AG04450 (cell line): ENCODE data around the gene TXNDC16. TPM values are rescaled to one million over a fixed set of nuclear protein-coding genes. Genes with fewer than 3 reads are reported as not detected.
A peak's percentile ranks its signal among the peaks of the same experiment; 100 is the strongest.

Experiments
- CTCF ChIA-PET: fragments of 300-600, 350-600 bp; formaldehyde crosslinking; extraction: SDS; loops from one replicate; lab custom pipeline; 2022; ENCODE audit warnings: antibody characterized with exemption, inconsistent platforms; lab: Charles Lee
- POLR2A ChIA-PET: fragments of 350-600 bp; formaldehyde crosslinking; extraction: SDS; loops from one replicate; lab custom pipeline; 2021; ENCODE audit warnings: antibody characterized with exemption, inconsistent platforms; lab: Yijun Ruan, JAX
- DNase-seq: peaks from one replicate; pipeline ENCODE4 v3.0.0-alpha.2; 2011; ENCODE audit warnings: low read depth, low spot score
- H3K27ac ChIP-seq: one replicate; pipeline ENCODE4 v1.5.1; 2012; ENCODE audit warnings: low read depth, low read length, control low read depth
- H3K27me3 ChIP-seq: one replicate; pipeline ENCODE4 v1.6.0; 2012; ENCODE audit warnings: low read length; ENCODE audit not compliant: control insufficient read depth, insufficient read depth
- H3K4me3 ChIP-seq: 2 replicates; pipeline ENCODE4 v1.5.1; 2011; ENCODE audit warnings: mild to moderate bottlenecking, low read depth, low read length, control low read depth
- H3K9me3 ChIP-seq: 2 replicates; pipeline ENCODE4 v1.5.1; 2012; ENCODE audit warnings: low read length; ENCODE audit not compliant: control insufficient read depth, insufficient read depth
- CTCF ChIP-seq: IDR thresholded peaks from 2 replicates; pipeline ENCODE4 v1.5.1; 2011; ENCODE audit warnings: low read depth, low read length, control low read depth, inconsistent platforms
- polyA plus RNA-seq: library from polyadenylated mRNA; depleted of rRNA; stranded (reverse); fragments of >200 nt; gene quantifications from 2 replicates; pipeline ENCODE4 v1.2.3, GENCODE V29; 2011

Gene TXNDC16
- polyA plus RNA-seq, 1 experiment: 3.8 TPM

- Histone ChIP-seq H3K4me3 (no peak overlapping the region), H3K27ac (no peak overlapping the region), H3K9me3 (no peaks in the 10 kb centered on the region), H3K27me3 (no peaks in the 10 kb centered on the region)
- CTCF ChIA-PET: no interaction called here
- DNase-seq: no peak
- POLR2A ChIA-PET: no interaction called here
- no peak for TF ChIP-seq CTCF
Measured at GRCh38 chr14:52429451-52429850, 122.9 kb downstream of the TXNDC16 start.

GRCh38 chr14:52427460-52427859 lies 124.8 kb downstream of the TXNDC16 start:
- no peak for TF ChIP-seq CTCF
- POLR2A ChIA-PET: no interaction called here
- Histone ChIP-seq H3K4me3 (no peak overlapping the region), H3K27me3 (no peaks in the 10 kb centered on the region), H3K27ac (no peak overlapping the region), H3K9me3 (no peaks in the 10 kb centered on the region)
- CTCF ChIA-PET: interaction anchor here (0.6 kb wide), 3 partner anchors 10 to 431 kb away, joined by 4 to 5 read pairs (median 4); no protein-coding TSS in a partner anchor
- no peak for DNase-seq

- POLR2A ChIA-PET: no interaction called here
- H3K27me3 ChIP-seq: no peaks in the 10 kb centered on the region
- H3K27ac ChIP-seq: no peak overlapping the region
- CTCF ChIA-PET: interaction anchor here (0.8 kb wide), 1 partner anchor 101 kb away, joined by 3 read pairs; no protein-coding TSS in a partner anchor
- H3K9me3 ChIP-seq: no peaks in the 10 kb centered on the region
- no peak for DNase-seq
- no peak for TF ChIP-seq CTCF
- no peak overlapping the region for H3K4me3 ChIP-seq
Measured at GRCh38 chr14:52422650-52423356, 129.5 kb downstream of the TXNDC16 start.

- H3K27ac ChIP-seq: no peak overlapping the region
- no peaks in the 10 kb centered on the region for H3K27me3 ChIP-seq
- H3K4me3 ChIP-seq: no peak overlapping the region
- DNase-seq: no peak
- no peaks in the 10 kb centered on the region for H3K9me3 ChIP-seq
- POLR2A ChIA-PET: no interaction called here
- CTCF ChIA-PET: no interaction called here
- TF ChIP-seq CTCF: peak; percentile 31
Measured at GRCh38 chr14:52417139-52417538, 135.2 kb downstream of the TXNDC16 start.

- Histone ChIP-seq H3K4me3 (no peak overlapping the region), H3K9me3 (no peaks in the 10 kb centered on the region), H3K27me3 (no peaks in the 10 kb centered on the region), H3K27ac (no peak overlapping the region)
- ChIA-PET CTCF (no interaction called here), POLR2A (no interaction called here)
- no peak for DNase-seq
- TF ChIP-seq CTCF: no peak
Measured at GRCh38 chr14:52413729-52414408, 138.4 kb downstream of the TXNDC16 start.
